H1 (cell line): ENCODE results near the gene STK32A. TPM values are rescaled to one million over a fixed set of nuclear protein-coding genes. Genes with fewer than 3 reads are reported as not detected.

ENCODE experiments used
- CTCF ChIA-PET: fragments of 300-600 bp; sonication (Branson Sonifier 250); formaldehyde crosslinking; loops from one replicate; lab custom pipeline; 2021; ENCODE audit not compliant: partially characterized antibody; lab: Charles Lee
- POLR2A ChIA-PET: fragments of 300-600 bp; sonication (Branson Sonifier 250); formaldehyde crosslinking; loops from one replicate; lab custom pipeline; 2021; ENCODE audit warnings: inconsistent platforms; ENCODE audit not compliant: partially characterized antibody; lab: Charles Lee
- DNase-seq, 2 experiments: peaks; one replicate each; pipeline versions ENCODE4 v3.0.0 to v3.0.0-alpha.2; 2010 to 2022; ENCODE audit warnings: low spot score in 2 of 2, low read depth in 1 of 2, mixed read lengths in 1 of 2
- FAIRE-seq: peaks from 2 replicates; lab custom pipeline; 2011; peaks lifted over from hg19 to GRCh38; lab: Jason Lieb, UNC
- H2AFZ ChIP-seq: 2 replicates; pipeline ENCODE4 v1.8.1; 2012; ENCODE audit warnings: low read length, inconsistent platforms
- H2AK5ac ChIP-seq: 2 replicates; pipeline ENCODE4 v1.6.1; 2013; ENCODE audit warnings: low read depth, low read length
- H2BK120ac ChIP-seq: replicated peaks from 2 replicates; pipeline ENCODE3; 2013; ENCODE audit warnings: low read depth, low read length, inconsistent platforms
- H2BK12ac ChIP-seq: 2 replicates; pipeline ENCODE4 v1.6.1; 2013; ENCODE audit warnings: low read depth, low read length
- H2BK15ac ChIP-seq: 2 replicates; pipeline ENCODE4 v1.6.1; 2013; ENCODE audit warnings: low read length
- H2BK20ac ChIP-seq: 2 replicates; pipeline ENCODE4 v1.6.1; 2013; ENCODE audit warnings: low read length
- H2BK5ac ChIP-seq: 2 replicates; pipeline ENCODE4 v1.6.1; 2013; ENCODE audit warnings: low read depth, low read length
- H3K14ac ChIP-seq: 2 replicates; pipeline ENCODE4 v1.6.1; 2013; ENCODE audit warnings: inconsistent platforms; ENCODE audit not compliant: insufficient read length
- H3K18ac ChIP-seq: 2 replicates; pipeline ENCODE4 v1.6.1; 2013; ENCODE audit warnings: low read length; ENCODE audit errors: extremely low read depth
- H3K23ac ChIP-seq: 2 replicates; pipeline ENCODE4 v1.6.1; 2013; ENCODE audit warnings: inconsistent platforms; ENCODE audit not compliant: insufficient read length
- H3K23me2 ChIP-seq: 2 replicates; pipeline ENCODE4 v1.6.1; 2013; ENCODE audit warnings: low read depth, low read length
- H3K27ac ChIP-seq: 2 replicates; pipeline ENCODE4 v1.6.1; 2011; ENCODE audit warnings: low read depth, low read length, inconsistent platforms
- H3K27me3 ChIP-seq, 4 experiments: replicated peaks in 1 of 4; 1 replicate in 1 of 4; 2 replicates in 3 of 4; pipeline versions ENCODE4 v1.6.1 to v1.8.1; 2011 to 2013; ENCODE audit warnings: low read length in 3 of 4, mild to moderate bottlenecking in 3 of 4, inconsistent platforms in 2 of 4, mixed read lengths in 2 of 4, moderate library complexity in 1 of 4; ENCODE audit not compliant: control insufficient read depth in 3 of 4, insufficient read depth in 3 of 4; ENCODE audit errors: extremely low read depth in 1 of 4
- H3K36me3 ChIP-seq, 4 experiments: 2 replicates each; pipeline versions ENCODE4 v1.6.1 to v1.8.1; 2011 to 2013; ENCODE audit warnings: mild to moderate bottlenecking in 4 of 4, low read length in 3 of 4, moderate library complexity in 2 of 4, control low read depth in 1 of 4, inconsistent platforms in 1 of 4; ENCODE audit not compliant: insufficient read depth in 4 of 4, control insufficient read depth in 2 of 4
- H3K4ac ChIP-seq: replicated peaks from 2 replicates; pipeline ENCODE3; 2013; ENCODE audit warnings: low read length, low read depth, mixed read lengths, inconsistent platforms; ENCODE audit not compliant: insufficient read length
- H3K4me1 ChIP-seq, 4 experiments: replicated peaks in 1 of 4; 1 replicate in 1 of 4; 2 replicates in 3 of 4; pipeline versions ENCODE4 v1.6.1 to v1.8.1; 2011 to 2013; ENCODE audit warnings: low read length in 3 of 4, inconsistent platforms in 2 of 4, mixed read lengths in 1 of 4; ENCODE audit not compliant: insufficient read depth in 4 of 4, control insufficient read depth in 3 of 4
- H3K4me2 ChIP-seq, 2 experiments: 2 replicates each; pipeline versions ENCODE4 v1.6.1 to v1.8.1; 2011 to 2013; ENCODE audit warnings: low read depth in 2 of 2, low read length in 2 of 2, control low read depth in 1 of 2, inconsistent platforms in 1 of 2, mild to moderate bottlenecking in 1 of 2; ENCODE audit not compliant: insufficient read depth in 1 of 2
- H3K4me3 ChIP-seq, 4 experiments: fragments of 200-600, 300-600 bp in 1 of 4; sonication (generic), shearing (Covaris generic), sonication (Bioruptor Twin) in 1 of 4; 2 replicates each; pipeline versions ENCODE4 v1.5.1 to v1.8.1; 2011 to 2016; ENCODE audit warnings: low read length in 4 of 4, low read depth in 3 of 4, control low read depth in 2 of 4, inconsistent platforms in 2 of 4, mild to moderate bottlenecking in 2 of 4, mixed read lengths in 1 of 4, moderate library complexity in 1 of 4; ENCODE audit not compliant: insufficient read depth in 2 of 4; ENCODE audit errors: extremely low read depth in 1 of 4
- H3K56ac ChIP-seq: replicated peaks from 2 replicates; pipeline ENCODE3; 2013; ENCODE audit warnings: low read depth, mild to moderate bottlenecking, mixed read lengths, low read length, inconsistent platforms; ENCODE audit not compliant: insufficient read length
- H3K79me1 ChIP-seq: 2 replicates; pipeline ENCODE4 v1.6.1; 2013; ENCODE audit warnings: low read depth, low read length, control low read depth
- H3K79me2 ChIP-seq, 2 experiments: 2 replicates each; pipeline versions ENCODE4 v1.6.1 to v1.8.1; 2012 to 2013; ENCODE audit warnings: low read length in 2 of 2, mild to moderate bottlenecking in 2 of 2, inconsistent platforms in 1 of 2; ENCODE audit not compliant: insufficient read depth in 2 of 2, control insufficient read depth in 1 of 2
- H3K9ac ChIP-seq, 4 experiments: replicated peaks in 1 of 4; 1 replicate in 1 of 4; 2 replicates in 3 of 4; pipeline versions ENCODE4 v1.6.1 to v1.8.1; 2011 to 2013; ENCODE audit warnings: low read depth in 3 of 4, low read length in 3 of 4, control low read depth in 2 of 4, mild to moderate bottlenecking in 2 of 4, moderate library complexity in 2 of 4, inconsistent platforms in 1 of 4; ENCODE audit errors: extremely low read depth in 1 of 4
- H3K9me3 ChIP-seq, 2 experiments: 2 replicates each; pipeline versions ENCODE4 v1.6.1 to v1.8.1; 2012 to 2013; ENCODE audit warnings: mild to moderate bottlenecking in 2 of 2, moderate library complexity in 2 of 2, control low read depth in 1 of 2, inconsistent platforms in 1 of 2, low read depth in 1 of 2, low read length in 1 of 2, mixed read lengths in 1 of 2; ENCODE audit not compliant: insufficient read depth in 2 of 2
- H4K20me1 ChIP-seq, 2 experiments: replicated peaks in 1 of 2; 2 replicates each; pipeline versions ENCODE3 to v1.8.1; 2011 to 2013; ENCODE audit warnings: inconsistent platforms in 2 of 2, low read length in 2 of 2, mild to moderate bottlenecking in 1 of 2; ENCODE audit not compliant: insufficient read depth in 2 of 2, control insufficient read depth in 1 of 2
- H4K5ac ChIP-seq: 2 replicates; pipeline ENCODE4 v1.6.1; 2013; ENCODE audit warnings: low read length, low read depth, mixed read lengths, inconsistent platforms; ENCODE audit not compliant: insufficient read length
- H4K8ac ChIP-seq: 2 replicates; pipeline ENCODE4 v1.8.0; 2013; ENCODE audit warnings: mild to moderate bottlenecking, moderate library complexity, low read length, inconsistent platforms; ENCODE audit not compliant: insufficient read depth; ENCODE audit errors: extremely low read depth
- H4K91ac ChIP-seq: replicated peaks from 2 replicates; pipeline ENCODE3; 2013; ENCODE audit warnings: low read length, mixed read lengths, inconsistent platforms; ENCODE audit not compliant: insufficient read length
- TCF12 ChIP-seq: IDR thresholded peaks from 2 replicates; pipeline ENCODE4 v1.6.1; 2011; ENCODE audit warnings: low read depth, mild to moderate bottlenecking, low read length
- WGBS, 2 experiments: shearing (Covaris generic) in 1 of 2; methylation state at CpG; one replicate each; pipeline versions ENCODE4 v1.1.6 to v1.1.7; 2013 to 2015; ENCODE audit warnings: low lambda C conversion rate in 2 of 2, mixed read lengths in 2 of 2, inconsistent platforms in 1 of 2, low coverage in 1 of 2, missing lambda C conversion rate in 1 of 2; ENCODE audit not compliant: insufficient replicate concordance in 2 of 2, insufficient coverage in 1 of 2, insufficient read length in 1 of 2; ENCODE audit errors: extremely low coverage in 1 of 2, missing lambda C conversion rate in 1 of 2; 5-methylcytosine and 5-hydroxymethylcytosine counted together
- polyA plus RNA-seq, 7 experiments: library from polyadenylated mRNA; depleted of rRNA in 3 of 7; stranded (reverse) in 5 of 7; unstranded in 2 of 7; fragments of >200 nt in 5 of 7; fragments of 200-250 nt in 2 of 7; gene quantifications; 1 replicate in 5 of 7; 2 replicates in 1 of 7; 4 replicates in 1 of 7; pipeline versions ENCODE4 v1.2.1 to v1.2.3, GENCODE V29; 2011 to 2013; ENCODE audit warnings: missing spikeins in 2 of 7, mixed read lengths in 2 of 7
- total RNA-seq: library from RNA; stranded (reverse); fragmentation: NEBNext Ultra II Directional; extraction: Animal tissue kit (Norgen Biotek cat#: 25700); gene quantifications from 2 replicates; pipeline ENCODE4 v1.2.1, GENCODE V29; 2021

The STK32A gene
- total and polyA plus RNA-seq, 2 of the 8 experiments (the other 6 are each of a cell fraction or from before 2014, with no cell fraction given), result 1.3 to 2.5 TPM

- peaks cover 52 to 99% of the 10 kb centered on the region in 2 experiments for H3K79me2 ChIP-seq
- no peak overlapping the region for H2BK15ac ChIP-seq
- H3K36me3 ChIP-seq, result peaks cover 2 to 34% (median 7%) of the 10 kb centered on the region in 4 experiments; a peak in 3 of 8 replicates
- H2BK12ac ChIP-seq, result no peak overlapping the region
- no peaks in the 10 kb centered on the region for H3K9me3 ChIP-seq
- 0 out of 4 replicates have a peak overlapping the region, but pooled peaks of 1 of the 2 experiments have one; percentile 14 for H3K4me2 ChIP-seq
- H3K4me1 ChIP-seq, result peaks cover 3 to 26% (median 20%) of the 10 kb centered on the region in 4 experiments; a peak in 6 of 7 replicates
- H2AK5ac ChIP-seq, result no peak overlapping the region
- H3K9ac ChIP-seq, result no peak overlapping the region
- H3K56ac ChIP-seq, result no peak overlapping the region
- no peak overlapping the region for H2BK120ac ChIP-seq
- no peak overlapping the region for H4K5ac ChIP-seq
- H3K23me2 ChIP-seq, result no peaks in the 10 kb centered on the region
- no peak for TF ChIP-seq TCF12
- no peak overlapping the region for H3K4me3 ChIP-seq
- H3K14ac ChIP-seq, result no peak overlapping the region
- peaks cover 0 to 1% (median 0%) of the 10 kb centered on the region in 4 experiments; a peak in 1 of 7 replicates for H3K27me3 ChIP-seq
- ChIA-PET CTCF (interaction anchor here (0.8 to 4.6 kb wide), 7 partner anchors 10 to 142 kb away, joined by 3 to 20 read pairs (median 5); no protein-coding TSS in a partner anchor), POLR2A (interaction anchor here (0.9 to 2.0 kb wide), 5 partner anchors 11 to 17 kb away, joined by 4 to 9 read pairs (median 8); no protein-coding TSS in a partner anchor)
- no peak overlapping the region for H2BK20ac ChIP-seq
- no peak overlapping the region for H2AFZ ChIP-seq
- no peak overlapping the region for H3K23ac ChIP-seq
- no peak for DNase-seq
- H4K8ac ChIP-seq, result no peak overlapping the region
- H4K20me1 ChIP-seq, result peaks cover 55 to 57% of the 10 kb centered on the region in 2 experiments
- peaks cover 8% of the 10 kb centered on the region for H3K79me1 ChIP-seq
- no peak overlapping the region for H3K4ac ChIP-seq
- no peak overlapping the region for H4K91ac ChIP-seq
- no peak overlapping the region for H3K27ac ChIP-seq
- no peak overlapping the region for H2BK5ac ChIP-seq
- FAIRE-seq, result no peak
- H3K18ac ChIP-seq, result no peak overlapping the region
- WGBS, 2 experiments, result 97% methylated on average over 3 of the region's 3 CpGs; no CpG with 5 or more reads in 1 of the 2 experiments
Observed at GRCh38 chr5:147436596-147436995, 201.8 kb downstream of the STK32A start.
